H1 (cell line): ENCODE data around the gene IFNA17. TPM values are rescaled to one million over a fixed set of nuclear protein-coding genes. Genes with fewer than 3 reads are reported as not detected.
"Not testable (repeated sequence)": the region's sequence is repeated elsewhere in the genome, so short reads cannot be mapped to it uniquely, and the experiment has no call there.

Experiments
- CTCF ChIA-PET: fragments of 300-600 bp; sonication (Branson Sonifier 250); formaldehyde crosslinking; loops from one replicate; lab custom pipeline; 2021; ENCODE audit not compliant: partially characterized antibody; lab: Charles Lee
- POLR2A ChIA-PET: fragments of 300-600 bp; sonication (Branson Sonifier 250); formaldehyde crosslinking; loops from one replicate; lab custom pipeline; 2021; ENCODE audit warnings: inconsistent platforms; ENCODE audit not compliant: partially characterized antibody; lab: Charles Lee
- DNase-seq, 2 experiments: peaks; one replicate each; pipeline versions ENCODE4 v3.0.0 to v3.0.0-alpha.2; 2010 to 2022; ENCODE audit warnings: low spot score in 2 of 2, low read depth in 1 of 2, mixed read lengths in 1 of 2
- FAIRE-seq: peaks from 2 replicates; lab custom pipeline; 2011; peaks lifted over from hg19 to GRCh38; lab: Jason Lieb, UNC
- H2AFZ ChIP-seq: 2 replicates; pipeline ENCODE4 v1.8.1; 2012; ENCODE audit warnings: low read length, inconsistent platforms
- H2AK5ac ChIP-seq: 2 replicates; pipeline ENCODE4 v1.6.1; 2013; ENCODE audit warnings: low read depth, low read length
- H2BK120ac ChIP-seq: replicated peaks from 2 replicates; pipeline ENCODE3; 2013; ENCODE audit warnings: low read depth, low read length, inconsistent platforms
- H2BK12ac ChIP-seq: 2 replicates; pipeline ENCODE4 v1.6.1; 2013; ENCODE audit warnings: low read depth, low read length
- H2BK15ac ChIP-seq: 2 replicates; pipeline ENCODE4 v1.6.1; 2013; ENCODE audit warnings: low read length
- H2BK20ac ChIP-seq: 2 replicates; pipeline ENCODE4 v1.6.1; 2013; ENCODE audit warnings: low read length
- H2BK5ac ChIP-seq: 2 replicates; pipeline ENCODE4 v1.6.1; 2013; ENCODE audit warnings: low read depth, low read length
- H3K14ac ChIP-seq: 2 replicates; pipeline ENCODE4 v1.6.1; 2013; ENCODE audit warnings: inconsistent platforms; ENCODE audit not compliant: insufficient read length
- H3K18ac ChIP-seq: 2 replicates; pipeline ENCODE4 v1.6.1; 2013; ENCODE audit warnings: low read length; ENCODE audit errors: extremely low read depth
- H3K23ac ChIP-seq: 2 replicates; pipeline ENCODE4 v1.6.1; 2013; ENCODE audit warnings: inconsistent platforms; ENCODE audit not compliant: insufficient read length
- H3K23me2 ChIP-seq: 2 replicates; pipeline ENCODE4 v1.6.1; 2013; ENCODE audit warnings: low read depth, low read length
- H3K27ac ChIP-seq: 2 replicates; pipeline ENCODE4 v1.6.1; 2011; ENCODE audit warnings: low read depth, low read length, inconsistent platforms
- H3K27me3 ChIP-seq, 4 experiments: replicated peaks in 1 of 4; 1 replicate in 1 of 4; 2 replicates in 3 of 4; pipeline versions ENCODE4 v1.6.1 to v1.8.1; 2011 to 2013; ENCODE audit warnings: low read length in 3 of 4, mild to moderate bottlenecking in 3 of 4, inconsistent platforms in 2 of 4, mixed read lengths in 2 of 4, moderate library complexity in 1 of 4; ENCODE audit not compliant: control insufficient read depth in 3 of 4, insufficient read depth in 3 of 4; ENCODE audit errors: extremely low read depth in 1 of 4
- H3K36me3 ChIP-seq, 4 experiments: 2 replicates each; pipeline versions ENCODE4 v1.6.1 to v1.8.1; 2011 to 2013; ENCODE audit warnings: mild to moderate bottlenecking in 4 of 4, low read length in 3 of 4, moderate library complexity in 2 of 4, control low read depth in 1 of 4, inconsistent platforms in 1 of 4; ENCODE audit not compliant: insufficient read depth in 4 of 4, control insufficient read depth in 2 of 4
- H3K4ac ChIP-seq: replicated peaks from 2 replicates; pipeline ENCODE3; 2013; ENCODE audit warnings: low read length, low read depth, mixed read lengths, inconsistent platforms; ENCODE audit not compliant: insufficient read length
- H3K4me1 ChIP-seq, 4 experiments: replicated peaks in 1 of 4; 1 replicate in 1 of 4; 2 replicates in 3 of 4; pipeline versions ENCODE4 v1.6.1 to v1.8.1; 2011 to 2013; ENCODE audit warnings: low read length in 3 of 4, inconsistent platforms in 2 of 4, mixed read lengths in 1 of 4; ENCODE audit not compliant: insufficient read depth in 4 of 4, control insufficient read depth in 3 of 4
- H3K4me2 ChIP-seq, 2 experiments: 2 replicates each; pipeline versions ENCODE4 v1.6.1 to v1.8.1; 2011 to 2013; ENCODE audit warnings: low read depth in 2 of 2, low read length in 2 of 2, control low read depth in 1 of 2, inconsistent platforms in 1 of 2, mild to moderate bottlenecking in 1 of 2; ENCODE audit not compliant: insufficient read depth in 1 of 2
- H3K4me3 ChIP-seq, 4 experiments: fragments of 200-600, 300-600 bp in 1 of 4; sonication (generic), shearing (Covaris generic), sonication (Bioruptor Twin) in 1 of 4; 2 replicates each; pipeline versions ENCODE4 v1.5.1 to v1.8.1; 2011 to 2016; ENCODE audit warnings: low read length in 4 of 4, low read depth in 3 of 4, control low read depth in 2 of 4, inconsistent platforms in 2 of 4, mild to moderate bottlenecking in 2 of 4, mixed read lengths in 1 of 4, moderate library complexity in 1 of 4; ENCODE audit not compliant: insufficient read depth in 2 of 4; ENCODE audit errors: extremely low read depth in 1 of 4
- H3K56ac ChIP-seq: replicated peaks from 2 replicates; pipeline ENCODE3; 2013; ENCODE audit warnings: low read depth, mild to moderate bottlenecking, mixed read lengths, low read length, inconsistent platforms; ENCODE audit not compliant: insufficient read length
- H3K79me1 ChIP-seq: 2 replicates; pipeline ENCODE4 v1.6.1; 2013; ENCODE audit warnings: low read depth, low read length, control low read depth
- H3K79me2 ChIP-seq, 2 experiments: 2 replicates each; pipeline versions ENCODE4 v1.6.1 to v1.8.1; 2012 to 2013; ENCODE audit warnings: low read length in 2 of 2, mild to moderate bottlenecking in 2 of 2, inconsistent platforms in 1 of 2; ENCODE audit not compliant: insufficient read depth in 2 of 2, control insufficient read depth in 1 of 2
- H3K9ac ChIP-seq, 4 experiments: replicated peaks in 1 of 4; 1 replicate in 1 of 4; 2 replicates in 3 of 4; pipeline versions ENCODE4 v1.6.1 to v1.8.1; 2011 to 2013; ENCODE audit warnings: low read depth in 3 of 4, low read length in 3 of 4, control low read depth in 2 of 4, mild to moderate bottlenecking in 2 of 4, moderate library complexity in 2 of 4, inconsistent platforms in 1 of 4; ENCODE audit errors: extremely low read depth in 1 of 4
- H3K9me3 ChIP-seq, 2 experiments: 2 replicates each; pipeline versions ENCODE4 v1.6.1 to v1.8.1; 2012 to 2013; ENCODE audit warnings: mild to moderate bottlenecking in 2 of 2, moderate library complexity in 2 of 2, control low read depth in 1 of 2, inconsistent platforms in 1 of 2, low read depth in 1 of 2, low read length in 1 of 2, mixed read lengths in 1 of 2; ENCODE audit not compliant: insufficient read depth in 2 of 2
- H4K20me1 ChIP-seq, 2 experiments: replicated peaks in 1 of 2; 2 replicates each; pipeline versions ENCODE3 to v1.8.1; 2011 to 2013; ENCODE audit warnings: inconsistent platforms in 2 of 2, low read length in 2 of 2, mild to moderate bottlenecking in 1 of 2; ENCODE audit not compliant: insufficient read depth in 2 of 2, control insufficient read depth in 1 of 2
- H4K5ac ChIP-seq: 2 replicates; pipeline ENCODE4 v1.6.1; 2013; ENCODE audit warnings: low read length, low read depth, mixed read lengths, inconsistent platforms; ENCODE audit not compliant: insufficient read length
- H4K8ac ChIP-seq: 2 replicates; pipeline ENCODE4 v1.8.0; 2013; ENCODE audit warnings: mild to moderate bottlenecking, moderate library complexity, low read length, inconsistent platforms; ENCODE audit not compliant: insufficient read depth; ENCODE audit errors: extremely low read depth
- H4K91ac ChIP-seq: replicated peaks from 2 replicates; pipeline ENCODE3; 2013; ENCODE audit warnings: low read length, mixed read lengths, inconsistent platforms; ENCODE audit not compliant: insufficient read length
- CHD2 ChIP-seq: IDR thresholded peaks from 2 replicates; pipeline ENCODE4 v1.6.1; 2012; ENCODE audit warnings: low read length, improper control_type of control experiment
- EP300 ChIP-seq, 2 experiments: IDR thresholded peaks; 1 replicate in 1 of 2; 2 replicates in 1 of 2; pipeline ENCODE4 v1.6.1; 2011 to 2012; ENCODE audit warnings: low read depth in 2 of 2, low read length in 2 of 2, mild to moderate bottlenecking in 2 of 2, borderline replicate concordance in 1 of 2, inconsistent platforms in 1 of 2, moderate library complexity in 1 of 2
- WGBS, 2 experiments: shearing (Covaris generic) in 1 of 2; methylation state at CpG; one replicate each; pipeline versions ENCODE4 v1.1.6 to v1.1.7; 2013 to 2015; ENCODE audit warnings: low lambda C conversion rate in 2 of 2, mixed read lengths in 2 of 2, inconsistent platforms in 1 of 2, low coverage in 1 of 2, missing lambda C conversion rate in 1 of 2; ENCODE audit not compliant: insufficient replicate concordance in 2 of 2, insufficient coverage in 1 of 2, insufficient read length in 1 of 2; ENCODE audit errors: extremely low coverage in 1 of 2, missing lambda C conversion rate in 1 of 2; 5-methylcytosine and 5-hydroxymethylcytosine counted together
- polyA plus RNA-seq, 7 experiments: library from polyadenylated mRNA; depleted of rRNA in 3 of 7; stranded (reverse) in 5 of 7; unstranded in 2 of 7; fragments of >200 nt in 5 of 7; fragments of 200-250 nt in 2 of 7; gene quantifications; 1 replicate in 5 of 7; 2 replicates in 1 of 7; 4 replicates in 1 of 7; pipeline versions ENCODE4 v1.2.1 to v1.2.3, GENCODE V29; 2011 to 2013; ENCODE audit warnings: missing spikeins in 2 of 7, mixed read lengths in 2 of 7
- total RNA-seq: library from RNA; stranded (reverse); fragmentation: NEBNext Ultra II Directional; extraction: Animal tissue kit (Norgen Biotek cat#: 25700); gene quantifications from 2 replicates; pipeline ENCODE4 v1.2.1, GENCODE V29; 2021

IFNA17 gene
- total and polyA plus RNA-seq, 2 of the 8 experiments (the other 6 are each of a cell fraction or from before 2014, with no cell fraction given), result not detected

GRCh38 chr9:21210311-21210710 lies 17.7 kb downstream of the IFNA17 start (continued):
- TF ChIP-seq CHD2 (no peak), EP300 (IDR thresholded peaks at IDR 0.05; ENCODE audit: borderline replicate concordance in 1 of 2, low read depth in 2 of 2, low read length in 2 of 2) (no peak)

DNA sequence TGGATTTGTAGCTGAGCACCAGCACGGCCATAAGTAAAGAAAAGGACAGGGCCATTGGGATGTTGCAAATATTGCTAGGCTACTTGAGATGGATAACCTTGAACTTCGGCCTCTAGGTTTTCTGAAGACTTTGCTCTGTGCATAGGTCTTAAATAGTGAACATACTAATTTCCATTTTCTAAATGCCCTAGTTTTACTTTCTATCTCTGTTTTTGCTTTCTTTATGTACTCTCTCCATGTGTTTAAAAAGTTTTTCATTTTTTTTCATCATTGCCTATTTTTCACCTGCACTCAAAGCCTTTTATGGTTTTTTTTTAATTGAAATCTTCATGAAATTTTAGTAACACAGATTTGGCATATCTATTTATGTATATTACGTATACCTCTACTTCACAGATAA lies 21.0 kb downstream of the IFNA17 start, which contains the start of gene IFNA10:
Gene IFNA10 (minus strand): TSS at position 101 of the 400 bp plus-strand sequence. CDS start 46 bp downstream, at position 55.
- H3K79me2 ChIP-seq, H3K4me1 ChIP-seq, H3K4me3 ChIP-seq, H3K9ac ChIP-seq, H4K5ac ChIP-seq, H3K27me3 ChIP-seq, H3K27ac ChIP-seq, H3K4ac ChIP-seq, H4K8ac ChIP-seq, H3K4me2 ChIP-seq, H4K91ac ChIP-seq, H2AFZ ChIP-seq, H3K9me3 ChIP-seq, H3K23ac ChIP-seq, H2BK120ac ChIP-seq, H2AK5ac ChIP-seq, H3K79me1 ChIP-seq, H2BK5ac ChIP-seq, H3K36me3 ChIP-seq, H2BK12ac ChIP-seq, H3K18ac ChIP-seq, H3K23me2 ChIP-seq, FAIRE-seq, DNase-seq, POLR2A ChIA-PET, H2BK15ac ChIP-seq, H2BK20ac ChIP-seq, H3K56ac ChIP-seq, H3K14ac ChIP-seq, H4K20me1 ChIP-seq: not testable (repeated sequence)
- CTCF ChIA-PET, result interaction anchor here (2.1 kb wide), 1 partner anchor 24 kb away, joined by 4 read pairs; no protein-coding TSS in a partner anchor
- WGBS, 2 experiments, result 99% methylated on average over 3 of the region's 3 CpGs; no CpG with 5 or more reads in 1 of the 2 experiments
